Endothelial cell of umbilical vein (primary cell): Measurements from ENCODE around the gene TGFBI. TPM values are rescaled to one million over a fixed set of nuclear protein-coding genes. Genes with fewer than 3 reads are reported as not detected.

ENCODE experiments used
- BruUV-seq: library from RNA; stranded (reverse); fragments of 400-500 nt; replicated peaks from 2 replicates; lab custom pipeline; 2021; lab: Mats Ljungman, UMichigan
- CTCF ChIA-PET: fragments of 300-600, 350-600 bp; sonication (Branson Sonifier 250); formaldehyde crosslinking; loops from one replicate; lab custom pipeline; 2021; ENCODE audit warnings: antibody characterized with exemption, inconsistent platforms; lab: Charles Lee
- POLR2A ChIA-PET: fragments of 300-600, 350-600 bp; sonication (Branson Sonifier 250); formaldehyde crosslinking; loops from one replicate; lab custom pipeline; 2021; ENCODE audit warnings: antibody characterized with exemption, inconsistent platforms; lab: Charles Lee
- DNase-seq: peaks from one replicate; pipeline ENCODE4 v3.0.0-alpha.2; 2011; ENCODE audit warnings: low read depth, low spot score
- FAIRE-seq: peaks from 2 replicates; lab custom pipeline; 2011; peaks lifted over from hg19 to GRCh38; lab: Jason Lieb, UNC
- H2AFZ ChIP-seq: 2 replicates; pipeline ENCODE4 v1.6.0; 2012; ENCODE audit warnings: low read depth, low read length, control low read depth, inconsistent platforms
- H3K27ac ChIP-seq: 2 replicates; pipeline ENCODE4 v1.5.1; 2011; ENCODE audit warnings: low read depth, mild to moderate bottlenecking, control low read depth, low read length, moderate library complexity; ENCODE audit not compliant: insufficient read depth
- H3K27me3 ChIP-seq, 2 experiments: 2 replicates each; pipeline versions ENCODE4 v1.6.0 to v1.6.1; 2011; ENCODE audit warnings: low read length in 2 of 2, mixed read lengths in 1 of 2; ENCODE audit not compliant: control insufficient read depth in 2 of 2, insufficient read depth in 2 of 2
- H3K36me3 ChIP-seq, 2 experiments: 2 replicates in 1 of 2; 3 replicates in 1 of 2; pipeline ENCODE4 v1.5.1; 2011; ENCODE audit warnings: low read length in 2 of 2, mild to moderate bottlenecking in 1 of 2, moderate library complexity in 1 of 2; ENCODE audit not compliant: control insufficient read depth in 2 of 2, insufficient read depth in 2 of 2; ENCODE audit errors: extremely low read depth in 1 of 2
- H3K4me1 ChIP-seq: 3 replicates; pipeline ENCODE4 v1.5.1; 2011; ENCODE audit warnings: mild to moderate bottlenecking, low read length; ENCODE audit not compliant: control insufficient read depth, insufficient read depth; ENCODE audit errors: extremely low read depth
- H3K4me2 ChIP-seq: 2 replicates; pipeline ENCODE4 v1.6.1; 2011; ENCODE audit warnings: low read length, control low read depth, mixed read lengths; ENCODE audit not compliant: insufficient read depth
- H3K4me3 ChIP-seq, 3 experiments: fragments of 200-600 bp in 1 of 3; sonication (generic), shearing (Covaris generic) in 1 of 3; replicated peaks in 1 of 3; 2 replicates each; pipeline ENCODE4 v1.5.1; 2011 to 2016; ENCODE audit warnings: control low read depth in 3 of 3, low read length in 3 of 3, mild to moderate bottlenecking in 2 of 3, inconsistent platforms in 1 of 3, low read depth in 1 of 3, moderate library complexity in 1 of 3; ENCODE audit not compliant: insufficient read depth in 1 of 3
- H3K79me2 ChIP-seq: 2 replicates; pipeline ENCODE4 v1.6.0; 2012; ENCODE audit warnings: low read length, inconsistent platforms; ENCODE audit not compliant: control insufficient read depth, insufficient read depth
- H3K9ac ChIP-seq: replicated peaks from 2 replicates; pipeline ENCODE3; 2011; ENCODE audit warnings: low read length, control low read depth; ENCODE audit not compliant: insufficient read depth; ENCODE audit errors: extremely low read depth
- H3K9me1 ChIP-seq: replicated peaks from 3 replicates; pipeline ENCODE4 v1.6.0; 2011; ENCODE audit warnings: mild to moderate bottlenecking, low read length; ENCODE audit not compliant: control insufficient read depth, insufficient read depth; ENCODE audit errors: extremely low read depth
- H3K9me3 ChIP-seq: replicated peaks from 2 replicates; pipeline ENCODE4 v1.5.1; 2012; ENCODE audit warnings: low read length, inconsistent platforms; ENCODE audit not compliant: control insufficient read depth, insufficient read depth
- H4K20me1 ChIP-seq: replicated peaks from 2 replicates; pipeline ENCODE3; 2011; ENCODE audit warnings: mild to moderate bottlenecking, low read length; ENCODE audit not compliant: control insufficient read depth, insufficient read depth; ENCODE audit errors: extremely low read depth
- EZH2 ChIP-seq: IDR thresholded peaks from 2 replicates; pipeline ENCODE4 v1.6.1; 2012; ENCODE audit warnings: borderline replicate concordance, low read depth, mild to moderate bottlenecking, moderate library complexity, low read length, inconsistent platforms; ENCODE audit not compliant: severe bottlenecking
- FOS ChIP-seq: IDR thresholded peaks from 2 replicates; pipeline ENCODE4 v1.6.1; 2011; ENCODE audit warnings: mild to moderate bottlenecking, low read length, moderate library complexity, borderline replicate concordance; ENCODE audit not compliant: insufficient read depth
- GATA2 ChIP-seq: IDR thresholded peaks from 2 replicates; pipeline ENCODE4 v1.7.0; 2011; ENCODE audit warnings: low read depth, mild to moderate bottlenecking, moderate library complexity, mixed read lengths, low read length; ENCODE audit not compliant: insufficient read length, insufficient read depth
- JUN ChIP-seq: IDR thresholded peaks from 2 replicates; pipeline ENCODE4 v1.6.1; 2011; ENCODE audit warnings: borderline replicate concordance, low read depth; ENCODE audit not compliant: insufficient read length, insufficient read depth
- MYC ChIP-seq: IDR thresholded peaks from one replicate; pipeline ENCODE4 v1.6.1; 2011; ENCODE audit warnings: mild to moderate bottlenecking, low read depth, low read length
- POLR2A ChIP-seq: IDR thresholded peaks from 2 replicates; pipeline ENCODE4 v1.6.1; 2012; ENCODE audit warnings: low read depth, mild to moderate bottlenecking, control low read depth, low read length
- POLR2AphosphoS5 ChIP-seq: IDR thresholded peaks from 2 replicates; pipeline ENCODE4 v1.6.1; 2012; ENCODE audit warnings: low read depth, mild to moderate bottlenecking, control low read depth, low read length, moderate library complexity; ENCODE audit not compliant: insufficient read depth
- dilution Hi-C: fragments of 300-500 bp; cut with MboI; formaldehyde crosslinking; loops from one replicate; pipeline ENCODE4 v1.15.0; 2019; ENCODE audit warnings: low sequenced_read_pairs; ENCODE audit not compliant: extremely low pct_ligation_motif_present
- intact Hi-C: fragments of 100-400 bp; cut with micrococcal nuclease; formaldehyde crosslinking; loops from one replicate; pipeline ENCODE4 v1.10.0; 2022
- polyA plus RNA-seq, 4 experiments: library from polyadenylated mRNA; depleted of rRNA in 3 of 4; stranded (reverse) in 3 of 4; unstranded in 1 of 4; fragments of >200 nt; gene quantifications; 2 replicates each; pipeline versions ENCODE4 v1.2.1 to v1.2.3, GENCODE V29; 2011 to 2012; ENCODE audit warnings: missing spikeins in 1 of 4
- total RNA-seq: library from RNA; stranded (reverse); gene quantifications from 2 replicates; pipeline ENCODE4 v1.2.3, GENCODE V29; 2021
- TF ChIP-seq, protein P1 (sequence below), 2 donors: IDR thresholded peaks; 1 replicate in 1 of 2; 2 replicates in 1 of 2; pipeline ENCODE4 v1.5.1; 2011; ENCODE audit warnings: low read length in 2 of 2, mild to moderate bottlenecking in 2 of 2, moderate library complexity in 2 of 2, control low read depth in 1 of 2, inconsistent platforms in 1 of 2, low read depth in 1 of 2; ENCODE audit not compliant: insufficient read depth in 1 of 2; ENCODE audit errors: extremely low read depth in 1 of 2
- TF ChIP-seq, protein P2 (sequence below): IDR thresholded peaks from 2 replicates; pipeline ENCODE4 v1.6.1; 2011; ENCODE audit not compliant: insufficient read depth, insufficient read length

TGFBI gene
- total and polyA plus RNA-seq, 2 donors (not counting 3 experiments of a cell fraction or from before 2014, with no cell fraction given), result 6.5 to 18.9 TPM

DNA sequence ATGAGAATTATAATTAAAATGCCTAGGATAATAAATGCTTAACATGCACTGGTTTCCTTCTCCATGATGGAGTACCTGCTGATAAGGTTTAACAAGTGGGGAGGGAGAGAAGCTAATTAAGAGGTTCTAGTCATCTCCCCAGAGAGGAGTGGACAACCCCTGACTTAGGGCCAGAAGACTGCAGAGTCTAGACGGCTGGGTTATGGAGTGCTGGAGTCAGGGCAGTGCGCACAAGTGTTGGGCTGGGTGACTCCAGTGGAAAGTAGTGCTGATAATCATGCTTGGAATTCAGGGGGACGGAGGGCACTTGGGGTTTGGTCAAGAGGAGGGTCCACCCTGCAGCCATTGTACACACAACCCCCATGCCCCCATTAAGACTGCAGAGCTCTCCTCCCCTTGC lies 32.8 kb upstream of the TGFBI start:
- H3K9ac ChIP-seq, result no peak overlapping the region
- H2AFZ ChIP-seq, result peak overlapping the region; percentile 43
- H3K27ac ChIP-seq, result no peak overlapping the region
- H3K27me3 ChIP-seq, result no peaks in the 10 kb centered on the region
- no peaks in the 10 kb centered on the region for H3K9me3 ChIP-seq
- intact Hi-C loops, result loop anchor here (2.0 kb wide), 1 partner anchor 47 kb away; no protein-coding TSS in a partner anchor
- H3K9me1 ChIP-seq, result no peaks in the 10 kb centered on the region
- no peak for FAIRE-seq
- POLR2A ChIA-PET, result no interaction called here
- dilution Hi-C loops, result no loop called here
- peaks cover 45% of the 10 kb centered on the region for H3K4me1 ChIP-seq
- H3K36me3 ChIP-seq, result no peaks in the 10 kb centered on the region
- H4K20me1 ChIP-seq, result no peaks in the 10 kb centered on the region
- BruUV-seq, result no TSS peak
- H3K4me2 ChIP-seq, result no peak overlapping the region
- no peaks in the 10 kb centered on the region for H3K79me2 ChIP-seq
- CTCF ChIA-PET, result interaction anchor here (0.9 to 2.3 kb wide), 5 partner anchors 10 to 62 kb away, joined by 3 to 8 read pairs (median 6); no protein-coding TSS in a partner anchor
- H3K4me3 ChIP-seq, result no peak overlapping the region
- no peak for DNase-seq
- TF ChIP-seq, protein P1, sequence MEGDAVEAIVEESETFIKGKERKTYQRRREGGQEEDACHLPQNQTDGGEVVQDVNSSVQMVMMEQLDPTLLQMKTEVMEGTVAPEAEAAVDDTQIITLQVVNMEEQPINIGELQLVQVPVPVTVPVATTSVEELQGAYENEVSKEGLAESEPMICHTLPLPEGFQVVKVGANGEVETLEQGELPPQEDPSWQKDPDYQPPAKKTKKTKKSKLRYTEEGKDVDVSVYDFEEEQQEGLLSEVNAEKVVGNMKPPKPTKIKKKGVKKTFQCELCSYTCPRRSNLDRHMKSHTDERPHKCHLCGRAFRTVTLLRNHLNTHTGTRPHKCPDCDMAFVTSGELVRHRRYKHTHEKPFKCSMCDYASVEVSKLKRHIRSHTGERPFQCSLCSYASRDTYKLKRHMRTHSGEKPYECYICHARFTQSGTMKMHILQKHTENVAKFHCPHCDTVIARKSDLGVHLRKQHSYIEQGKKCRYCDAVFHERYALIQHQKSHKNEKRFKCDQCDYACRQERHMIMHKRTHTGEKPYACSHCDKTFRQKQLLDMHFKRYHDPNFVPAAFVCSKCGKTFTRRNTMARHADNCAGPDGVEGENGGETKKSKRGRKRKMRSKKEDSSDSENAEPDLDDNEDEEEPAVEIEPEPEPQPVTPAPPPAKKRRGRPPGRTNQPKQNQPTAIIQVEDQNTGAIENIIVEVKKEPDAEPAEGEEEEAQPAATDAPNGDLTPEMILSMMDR (IDR thresholded peaks at IDR 0.05; ENCODE audit: extremely low read depth in 1 of 2, insufficient read depth in 1 of 2, low read depth in 1 of 2, low read length in 2 of 2), result no peak
- TF ChIP-seq, protein P2, sequence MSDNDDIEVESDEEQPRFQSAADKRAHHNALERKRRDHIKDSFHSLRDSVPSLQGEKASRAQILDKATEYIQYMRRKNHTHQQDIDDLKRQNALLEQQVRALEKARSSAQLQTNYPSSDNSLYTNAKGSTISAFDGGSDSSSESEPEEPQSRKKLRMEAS, result no peak
- TF ChIP-seq MYC (no peak), POLR2AphosphoS5 (no peak), FOS (no peak), JUN (no peak), POLR2A (no peak), GATA2 (no peak), EZH2 (no peak)
